RWPE2 (cell line): ENCODE data around the gene KCTD17.

Experiments
- ATAC-seq: fragments of 200-7000 bp; cut with Tn5 transposase; 3 replicates; pipeline ENCODE4 v1.9.1; 2021; ENCODE audit warnings: low read depth
- DNase-seq: peaks from one replicate; pipeline ENCODE4 v3.0.0-alpha.2; 2020; ENCODE audit warnings: low spot score
- H3K27ac ChIP-seq: fragments of 450-650 bp; 2 replicates; pipeline ENCODE4 v1.5.1; 2017; ENCODE audit warnings: mild to moderate bottlenecking; ENCODE audit not compliant: poor library complexity, severe bottlenecking
- H3K27me3 ChIP-seq: fragments of 250-450 bp; sonication (Bioruptor Pico); 2 replicates; pipeline ENCODE4 v1.5.1; 2021; ENCODE audit warnings: mild to moderate bottlenecking, moderate library complexity; ENCODE audit not compliant: insufficient read depth, poor library complexity, severe bottlenecking
- H3K36me3 ChIP-seq: fragments of 250-450 bp; sonication (Bioruptor Pico); 2 replicates; pipeline ENCODE4 v1.5.1; 2020; ENCODE audit warnings: low read depth, mild to moderate bottlenecking, moderate library complexity
- H3K4me1 ChIP-seq: fragments of 250-450 bp; sonication (Bioruptor Pico); 2 replicates; pipeline ENCODE4 v1.5.1; 2021; ENCODE audit warnings: mild to moderate bottlenecking, moderate library complexity; ENCODE audit not compliant: insufficient read depth, poor library complexity, severe bottlenecking
- H3K4me3 ChIP-seq: fragments of 250-450 bp; sonication (Bioruptor Pico); 2 replicates; pipeline ENCODE4 v1.5.1; 2021; ENCODE audit warnings: mild to moderate bottlenecking, moderate library complexity; ENCODE audit not compliant: severe bottlenecking
- H3K9me3 ChIP-seq: fragments of 250-450 bp; sonication (Bioruptor Pico); 2 replicates; pipeline ENCODE4 v1.5.1; 2021; ENCODE audit warnings: mild to moderate bottlenecking, moderate library complexity; ENCODE audit not compliant: severe bottlenecking
- TF ChIP-seq, protein P1 (sequence below): fragments of 450-650 bp; IDR thresholded peaks from one replicate; pipeline ENCODE4 v1.5.1; 2017; ENCODE audit warnings: mild to moderate bottlenecking, moderate library complexity; ENCODE audit not compliant: poor library complexity, severe bottlenecking

KCTD17 gene

DNA sequence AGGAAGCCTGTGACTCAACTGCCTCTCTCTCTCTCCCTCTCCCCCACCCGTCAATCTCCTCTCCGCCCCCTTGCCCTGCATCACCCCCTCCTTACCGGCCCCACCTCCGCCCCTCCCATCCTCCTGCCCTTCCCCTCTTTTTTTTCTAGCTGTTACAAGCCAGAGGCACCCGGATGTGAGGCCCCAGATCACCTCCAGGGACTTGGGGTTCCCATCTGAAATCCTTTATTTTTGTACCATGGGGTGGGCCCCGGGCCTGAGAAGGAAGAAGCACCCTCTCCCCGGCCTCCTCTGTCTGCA is 10.8 kb downstream of the KCTD17 start:
- Histone ChIP-seq H3K4me1 (no peaks in the 10 kb centered on the region), H3K27me3 (no peaks in the 10 kb centered on the region), H3K4me3 (no peak overlapping the region), H3K9me3 (no peaks in the 10 kb centered on the region), H3K36me3 (no peaks in the 10 kb centered on the region), H3K27ac (no peak overlapping the region)
- TF ChIP-seq, protein P1, sequence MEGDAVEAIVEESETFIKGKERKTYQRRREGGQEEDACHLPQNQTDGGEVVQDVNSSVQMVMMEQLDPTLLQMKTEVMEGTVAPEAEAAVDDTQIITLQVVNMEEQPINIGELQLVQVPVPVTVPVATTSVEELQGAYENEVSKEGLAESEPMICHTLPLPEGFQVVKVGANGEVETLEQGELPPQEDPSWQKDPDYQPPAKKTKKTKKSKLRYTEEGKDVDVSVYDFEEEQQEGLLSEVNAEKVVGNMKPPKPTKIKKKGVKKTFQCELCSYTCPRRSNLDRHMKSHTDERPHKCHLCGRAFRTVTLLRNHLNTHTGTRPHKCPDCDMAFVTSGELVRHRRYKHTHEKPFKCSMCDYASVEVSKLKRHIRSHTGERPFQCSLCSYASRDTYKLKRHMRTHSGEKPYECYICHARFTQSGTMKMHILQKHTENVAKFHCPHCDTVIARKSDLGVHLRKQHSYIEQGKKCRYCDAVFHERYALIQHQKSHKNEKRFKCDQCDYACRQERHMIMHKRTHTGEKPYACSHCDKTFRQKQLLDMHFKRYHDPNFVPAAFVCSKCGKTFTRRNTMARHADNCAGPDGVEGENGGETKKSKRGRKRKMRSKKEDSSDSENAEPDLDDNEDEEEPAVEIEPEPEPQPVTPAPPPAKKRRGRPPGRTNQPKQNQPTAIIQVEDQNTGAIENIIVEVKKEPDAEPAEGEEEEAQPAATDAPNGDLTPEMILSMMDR: no peak
- no peak for DNase-seq
- no peak for ATAC-seq

DNA sequence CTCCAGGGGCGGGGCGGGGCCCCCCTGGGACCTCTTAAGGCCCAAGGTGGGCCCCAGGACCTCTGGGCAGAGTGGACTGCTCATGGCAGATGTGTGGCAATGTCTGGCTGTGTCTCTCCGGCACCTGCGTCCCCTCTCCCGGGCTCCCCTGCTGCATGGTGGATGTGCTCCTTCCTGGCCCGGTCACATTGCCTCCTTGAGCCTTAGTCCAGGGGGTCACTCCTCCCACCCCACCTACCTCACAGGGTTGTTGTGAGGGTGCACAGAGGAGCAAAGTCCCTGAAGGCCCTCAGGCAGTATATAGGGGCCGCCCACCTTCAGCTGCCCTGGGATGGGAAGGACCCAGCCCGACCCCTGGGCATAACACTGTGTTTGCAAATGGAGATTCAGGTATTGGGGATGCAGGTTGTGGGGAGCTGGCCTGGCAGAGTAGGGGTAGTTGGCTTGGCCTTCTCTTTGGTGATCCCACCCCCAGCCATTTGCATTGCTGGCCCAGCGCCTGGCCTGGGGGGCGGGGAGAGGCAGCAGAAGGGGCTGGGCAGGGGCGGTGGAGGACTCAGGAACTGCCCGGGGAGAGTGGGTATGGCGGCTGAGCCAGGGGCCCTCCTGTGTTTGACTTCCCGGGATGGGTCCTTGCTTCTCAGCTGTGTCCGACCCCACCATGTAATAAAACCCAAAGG is 11.3 kb downstream of the KCTD17 start:
- H3K36me3 ChIP-seq: no peaks in the 10 kb centered on the region
- TF ChIP-seq, protein P1: no peak
- no peak overlapping the region for H3K27ac ChIP-seq
- H3K9me3 ChIP-seq: no peaks in the 10 kb centered on the region
- no peaks in the 10 kb centered on the region for H3K4me1 ChIP-seq
- no peak overlapping the region for H3K4me3 ChIP-seq
- no peak for ATAC-seq
- no peak for DNase-seq
- no peaks in the 10 kb centered on the region for H3K27me3 ChIP-seq

DNA sequence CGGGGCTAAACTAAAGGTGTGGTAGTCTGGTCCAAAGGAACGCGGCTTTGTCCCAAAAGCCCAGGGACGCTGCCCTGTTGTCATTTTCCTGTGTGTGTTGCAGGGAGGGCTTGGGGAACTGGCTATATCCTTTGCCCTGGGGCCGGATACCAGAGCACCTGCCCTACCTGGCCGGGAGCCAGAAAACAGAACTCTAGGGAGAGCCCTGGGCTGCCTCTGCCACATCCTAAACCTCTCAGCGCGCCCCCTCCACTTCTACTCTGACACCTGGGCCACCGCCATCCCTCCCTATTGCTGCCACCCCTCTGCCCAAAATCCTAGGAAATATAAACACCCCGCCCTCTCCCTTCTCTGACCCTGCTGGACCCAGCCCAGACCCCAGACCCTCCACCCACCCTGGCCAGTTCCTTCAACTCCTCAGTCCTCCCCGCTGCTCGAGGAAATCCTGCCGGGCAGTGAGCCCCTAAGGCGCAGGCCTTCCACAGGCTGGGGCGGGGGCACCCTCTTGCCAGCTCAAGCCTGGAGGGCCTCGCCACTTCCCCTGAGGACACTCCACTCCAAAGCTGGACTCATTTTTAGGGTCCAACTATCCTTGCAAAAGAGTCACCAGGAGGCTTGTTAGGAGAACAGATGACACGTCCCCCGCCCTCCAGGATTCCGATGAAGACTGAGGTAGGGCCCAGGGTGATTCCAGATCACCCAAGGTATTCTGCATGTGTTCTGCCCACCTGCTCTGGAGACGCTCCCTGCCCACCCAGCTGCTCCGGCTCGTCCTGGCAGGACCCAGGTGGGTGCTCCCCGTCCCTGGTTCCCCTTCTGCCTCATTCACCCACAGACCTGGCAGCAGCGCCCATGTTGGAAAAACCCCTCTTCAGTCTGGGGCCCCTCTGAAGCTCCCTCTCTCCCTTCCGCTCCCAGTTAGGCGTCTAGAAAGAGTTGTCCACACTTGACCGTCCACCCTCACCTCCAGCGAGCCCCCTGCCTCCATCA is 12.2 kb downstream of the KCTD17 start:
- DNase-seq (no peak), ATAC-seq (peak; percentile 34; the same call in 2 of the 3 replicates)
- Histone ChIP-seq H3K4me1 (no peaks in the 10 kb centered on the region), H3K36me3 (no peaks in the 10 kb centered on the region), H3K27ac (no peak overlapping the region), H3K27me3 (no peaks in the 10 kb centered on the region), H3K9me3 (no peaks in the 10 kb centered on the region), H3K4me3 (no peak overlapping the region)
- TF ChIP-seq, protein P1: no peak

DNA sequence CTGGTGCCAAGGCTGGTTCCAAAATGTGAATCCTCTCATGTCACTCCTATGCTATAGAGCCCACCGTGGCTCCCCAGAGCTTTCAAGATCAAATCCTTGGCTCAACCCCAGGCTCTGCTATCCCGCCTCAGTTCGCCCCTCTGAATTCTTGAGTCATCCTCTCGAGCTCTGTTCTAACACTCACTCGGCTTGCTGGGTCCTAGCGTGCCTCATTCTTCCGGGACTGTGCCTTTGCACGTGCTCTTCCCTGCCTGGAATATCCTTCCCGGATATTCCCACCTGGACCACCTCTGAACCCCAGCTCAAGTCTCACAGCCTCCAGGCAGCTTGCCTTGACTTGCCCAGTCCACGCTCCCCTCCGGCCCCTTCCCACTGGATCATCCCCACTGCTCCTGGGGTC is 13.0 kb downstream of the KCTD17 start:
- Histone ChIP-seq H3K27ac (no peak overlapping the region), H3K9me3 (no peaks in the 10 kb centered on the region), H3K4me3 (no peak overlapping the region), H3K27me3 (no peaks in the 10 kb centered on the region), H3K36me3 (no peaks in the 10 kb centered on the region), H3K4me1 (no peaks in the 10 kb centered on the region)
- DNase-seq (no peak), ATAC-seq (no peak)
- TF ChIP-seq, protein P1: no peak
